Measurements from ENCODE around the gene RHBDF2. TPM values are rescaled to one million over a fixed set of nuclear protein-coding genes. Genes with fewer than 3 reads are reported as not detected.

RHBDF2 gene
- total and polyA plus RNA-seq, 4 experiments from 2014 or later, result 5.4 to 62.2 (median 32.6) TPM

- H3K4me1 ChIP-seq (ENCODE audit: insufficient read depth, low read length), result no peaks in the 10 kb centered on the region
- no peak overlapping the region for H3K4me3 Mint-ChIP-seq
- no peaks in the 10 kb centered on the region for H3K36me3 ChIP-seq (ENCODE audit: insufficient read depth, low read length)
- H3K27ac Mint-ChIP-seq, result peak overlapping the region in 1 of 7 donors; percentile 30
- DNase-seq, result no peak
- POLR2A ChIA-PET (ENCODE audit: partially characterized antibody), result no interaction called here
- H3K9me3 Mint-ChIP-seq, result no peaks in the 10 kb centered on the region
- H3K4me3 ChIP-seq (ENCODE audit: low read length in 2 of 2), result no peak overlapping the region
- peaks cover 0 to 8% of the 10 kb centered on the region in 2 donors for H3K36me3 Mint-ChIP-seq
- no peaks in the 10 kb centered on the region for H3K27me3 ChIP-seq (ENCODE audit: insufficient read depth, low read length)
- H3K4me1 Mint-ChIP-seq, result peaks cover 5 to 27% (median 13%) of the 10 kb centered on the region in 4 donors
- no peak overlapping the region for H3K27ac ChIP-seq (ENCODE audit: low read depth, low read length)
- no peaks in the 10 kb centered on the region for H3K9me3 ChIP-seq (ENCODE audit: control insufficient read depth in 1 of 2, low read length in 2 of 2)
- H3K27me3 Mint-ChIP-seq, result no peaks in the 10 kb centered on the region
- CTCF ChIA-PET (ENCODE audit: partially characterized antibody), result interaction anchor here (0.8 to 2.5 kb wide), 5 partner anchors 9 to 414 kb away, joined by 3 to 8 read pairs (median 3); no protein-coding TSS in a partner anchor
- intact Hi-C loops (cut with micrococcal nuclease), result no loop called here
These were observed 73.6 kb downstream of the RHBDF2 start for GRCh38 chr17:76427501-76428231.

- ChIA-PET POLR2A (ENCODE audit: partially characterized antibody) (no interaction called here), CTCF (ENCODE audit: partially characterized antibody) (interaction anchor here (1.2 to 2.5 kb wide), 4 partner anchors 18 to 413 kb away, joined by 3 to 8 read pairs (median 4); no protein-coding TSS in a partner anchor)
- Histone ChIP-seq H3K4me1 (ENCODE audit: insufficient read depth, low read length) (no peaks in the 10 kb centered on the region), H3K4me3 (ENCODE audit: low read length in 2 of 2) (no peak overlapping the region), H3K9me3 (ENCODE audit: control insufficient read depth in 1 of 2, low read length in 2 of 2) (no peaks in the 10 kb centered on the region), H3K27me3 (ENCODE audit: insufficient read depth, low read length) (no peaks in the 10 kb centered on the region), H3K27ac (ENCODE audit: low read depth, low read length) (no peak overlapping the region), H3K36me3 (ENCODE audit: insufficient read depth, low read length) (no peaks in the 10 kb centered on the region)
- peak overlapping the region in 2 of 7 donors; percentile 15 to 38 for H3K27ac Mint-ChIP-seq
- H3K9me3 Mint-ChIP-seq, result no peaks in the 10 kb centered on the region
- no peak overlapping the region for H3K4me3 Mint-ChIP-seq
- H3K36me3 Mint-ChIP-seq, result peaks cover 0 to 9% of the 10 kb centered on the region in 2 donors
- no peak for DNase-seq
- no peaks in the 10 kb centered on the region for H3K27me3 Mint-ChIP-seq
- H3K4me1 Mint-ChIP-seq, result peaks cover 5 to 31% (median 14%) of the 10 kb centered on the region in 4 donors
- intact Hi-C loops (cut with micrococcal nuclease), result no loop called here
These were observed 74.4 kb downstream of the RHBDF2 start for GRCh38 chr17:76426853-76427252.

DNA sequence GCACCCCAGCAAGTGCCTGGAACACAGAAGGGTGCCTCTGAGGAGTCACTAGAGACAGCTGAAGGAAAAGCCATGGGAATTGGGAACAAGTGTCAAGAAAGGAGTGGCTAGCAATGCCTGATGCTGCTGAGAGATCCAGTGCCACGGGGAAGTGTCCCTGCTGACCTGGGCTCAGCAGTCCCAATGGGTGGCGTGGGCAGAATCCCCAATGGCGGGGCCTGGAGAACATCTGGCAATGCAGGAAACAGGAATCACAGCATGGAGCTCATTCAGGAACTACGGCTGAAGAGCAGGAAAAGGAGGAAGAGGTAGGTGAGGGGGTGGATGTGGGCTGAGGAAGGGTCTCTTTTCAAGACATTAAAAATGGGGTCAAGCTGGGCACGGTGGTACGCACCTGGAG, 78.4 kb downstream of the RHBDF2 start:
- Histone ChIP-seq H3K36me3 (ENCODE audit: insufficient read depth, low read length) (no peaks in the 10 kb centered on the region), H3K4me3 (ENCODE audit: low read length in 2 of 2) (no peak overlapping the region), H3K9me3 (ENCODE audit: control insufficient read depth in 1 of 2, low read length in 2 of 2) (no peaks in the 10 kb centered on the region), H3K27ac (ENCODE audit: low read depth, low read length) (no peak overlapping the region), H3K27me3 (ENCODE audit: insufficient read depth, low read length) (no peaks in the 10 kb centered on the region), H3K4me1 (ENCODE audit: insufficient read depth, low read length) (no peaks in the 10 kb centered on the region)
- intact Hi-C loops (cut with micrococcal nuclease), result no loop called here
- Mint-ChIP-seq H3K27me3 (no peaks in the 10 kb centered on the region), H3K4me3 (no peak overlapping the region), H3K27ac (peak overlapping the region in 3 of 7 donors; percentile 35 to 77 (median 37)), H3K4me1 (peaks cover 14 to 42% (median 18%) of the 10 kb centered on the region in 4 donors), H3K36me3 (peaks cover 0 to 5% of the 10 kb centered on the region in 2 donors), H3K9me3 (no peaks in the 10 kb centered on the region)
- DNase-seq, result no peak
- ChIA-PET CTCF (ENCODE audit: partially characterized antibody) (interaction anchor here (0.6 to 2.3 kb wide), 3 partner anchors 12 to 21 kb away, joined by 3 to 9 read pairs (median 4); no protein-coding TSS in a partner anchor), POLR2A (ENCODE audit: partially characterized antibody) (no interaction called here)

DNA sequence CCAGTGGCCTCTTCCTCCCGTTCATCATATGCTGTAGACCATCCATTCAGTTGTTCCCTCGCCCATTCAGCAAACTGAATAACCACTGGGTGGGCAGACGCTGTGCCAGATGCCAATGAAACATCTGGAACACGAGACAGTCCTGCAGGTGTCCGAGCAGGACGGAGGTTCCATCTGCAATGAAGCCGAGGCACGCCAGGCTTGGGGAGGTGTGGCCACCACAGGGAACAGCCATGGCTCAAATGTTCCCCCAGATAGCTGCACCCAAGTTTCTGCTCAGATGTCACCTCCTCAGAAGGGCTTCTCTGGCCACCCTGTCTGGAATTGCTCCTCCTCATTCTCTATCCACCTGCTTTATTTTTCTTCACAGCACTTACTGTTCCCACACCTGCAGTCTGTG, 78.8 kb downstream of the RHBDF2 start:
- no peak overlapping the region for H3K27ac ChIP-seq (ENCODE audit: low read depth, low read length)
- H3K36me3 ChIP-seq (ENCODE audit: insufficient read depth, low read length), result no peaks in the 10 kb centered on the region
- DNase-seq, result no peak
- no peak overlapping the region for H3K4me3 Mint-ChIP-seq
- H3K4me1 ChIP-seq (ENCODE audit: insufficient read depth, low read length), result no peaks in the 10 kb centered on the region
- H3K4me3 ChIP-seq (ENCODE audit: low read length in 2 of 2), result no peak overlapping the region
- POLR2A ChIA-PET (ENCODE audit: partially characterized antibody), result no interaction called here
- H3K27me3 ChIP-seq (ENCODE audit: insufficient read depth, low read length), result no peaks in the 10 kb centered on the region
- peak overlapping the region in 2 of 7 donors; percentile 35 to 37 for H3K27ac Mint-ChIP-seq
- H3K9me3 Mint-ChIP-seq, result no peaks in the 10 kb centered on the region
- CTCF ChIA-PET (ENCODE audit: partially characterized antibody), result interaction anchor here (0.6 to 2.3 kb wide), 3 partner anchors 11 to 20 kb away, joined by 3 to 9 read pairs (median 4); no protein-coding TSS in a partner anchor
- intact Hi-C loops (cut with micrococcal nuclease), result no loop called here
- H3K9me3 ChIP-seq (ENCODE audit: control insufficient read depth in 1 of 2, low read length in 2 of 2), result no peaks in the 10 kb centered on the region
- peaks cover 18 to 44% (median 21%) of the 10 kb centered on the region in 4 donors for H3K4me1 Mint-ChIP-seq
- peaks cover 0 to 9% of the 10 kb centered on the region in 2 donors for H3K36me3 Mint-ChIP-seq
- no peaks in the 10 kb centered on the region for H3K27me3 Mint-ChIP-seq

DNA sequence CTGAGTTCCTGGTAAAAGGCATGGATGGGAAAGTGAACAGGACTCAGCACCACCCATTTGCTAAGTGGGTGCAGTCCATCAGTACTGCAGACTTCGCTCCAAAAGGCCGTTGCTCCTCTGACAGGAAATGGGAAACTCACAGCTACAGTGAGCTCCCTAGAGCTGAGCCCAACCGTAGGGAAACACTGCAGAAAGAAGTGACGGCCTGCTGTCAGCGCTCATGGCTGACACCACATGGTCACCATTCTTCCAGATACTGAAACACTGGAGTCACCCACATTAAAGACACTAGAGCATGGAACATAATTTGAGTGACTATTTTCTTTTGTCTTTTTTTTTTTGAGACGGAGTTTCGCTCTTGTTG, 80.2 kb downstream of the RHBDF2 start:
- intact Hi-C loops (cut with micrococcal nuclease), result no loop called here
- Mint-ChIP-seq H3K9me3 (peaks cover 0 to 2% (median 0%) of the 10 kb centered on the region in 8 donors), H3K4me1 (peaks cover 18 to 39% (median 20%) of the 10 kb centered on the region in 4 donors), H3K27ac (peak overlapping the region in 2 of 7 donors; percentile 15 to 47), H3K36me3 (peaks cover 0 to 9% of the 10 kb centered on the region in 2 donors), H3K27me3 (no peaks in the 10 kb centered on the region), H3K4me3 (no peak overlapping the region)
- POLR2A ChIA-PET (ENCODE audit: partially characterized antibody), result no interaction called here
- H3K36me3 ChIP-seq (ENCODE audit: insufficient read depth, low read length), result no peaks in the 10 kb centered on the region
- H3K4me1 ChIP-seq (ENCODE audit: insufficient read depth, low read length), result no peaks in the 10 kb centered on the region
- no peaks in the 10 kb centered on the region for H3K27me3 ChIP-seq (ENCODE audit: insufficient read depth, low read length)
- DNase-seq, result no peak
- H3K9me3 ChIP-seq (ENCODE audit: control insufficient read depth in 1 of 2, low read length in 2 of 2), result no peaks in the 10 kb centered on the region
- H3K4me3 ChIP-seq (ENCODE audit: low read length in 2 of 2), result no peak overlapping the region
- no peak overlapping the region for H3K27ac ChIP-seq (ENCODE audit: low read depth, low read length)
- CTCF ChIA-PET (ENCODE audit: partially characterized antibody), result no interaction called here

Other genes starting within 250 kb of the RHBDF2 start
- 100 to 1,000 TPM; 101 to 103 TPM for gene UBALD2, start 236.1 kb downstream of the RHBDF2 start, total RNA-seq
- 10 to 100 TPM in 1 of 2 donors, 1 to 10 TPM in 1; 6.2 to 11.1 TPM for gene UBALD2, start 236.1 kb downstream of the RHBDF2 start, polyA plus RNA-seq
- 1 to 10 TPM; 5.3 to 5.5 TPM for gene QRICH2, start 193.1 kb downstream of the RHBDF2 start, total RNA-seq
- gene QRICH2, start 193.1 kb downstream of the RHBDF2 start, polyA plus RNA-seq, result under 1 TPM; 0.21 to 0.52 TPM
- gene PRPSAP1, start 147.5 kb downstream of the RHBDF2 start, total RNA-seq, result 10 to 100 TPM; 63.4 to 65.8 TPM
- gene PRPSAP1, start 147.5 kb downstream of the RHBDF2 start, polyA plus RNA-seq, result 10 to 100 TPM; 55.2 to 99.1 TPM
- under 1 TPM; 0.67 to 0.70 TPM for gene SPHK1, start 116.8 kb downstream of the RHBDF2 start, total RNA-seq
- gene SPHK1, start 116.8 kb downstream of the RHBDF2 start, polyA plus RNA-seq, result under 1 TPM in 1 of 2 donors, not detected in 1; 0.29 TPM
- 10 to 100 TPM; 42.5 to 43.7 TPM for gene UBE2O, start 48.3 kb downstream of the RHBDF2 start, total RNA-seq
- 10 to 100 TPM in 1 of 2 donors, 1 to 10 TPM in 1; 4.5 to 14.6 TPM for gene UBE2O, start 48.3 kb downstream of the RHBDF2 start, polyA plus RNA-seq
- gene AANAT, start 33.8 kb downstream of the RHBDF2 start, total RNA-seq, result not detected
- not detected for gene AANAT, start 33.8 kb downstream of the RHBDF2 start, polyA plus RNA-seq
- gene CYGB, start 36.3 kb upstream of the RHBDF2 start, total RNA-seq, result not detected
- not detected for gene CYGB, start 36.3 kb upstream of the RHBDF2 start, polyA plus RNA-seq
- gene PRCD, start 38.6 kb upstream of the RHBDF2 start, total RNA-seq, result not detected
- gene PRCD, start 38.6 kb upstream of the RHBDF2 start, polyA plus RNA-seq, result not detected
- gene ST6GALNAC2, start 84.4 kb upstream of the RHBDF2 start, total RNA-seq, result 1 to 10 TPM; 3.3 to 3.6 TPM
- gene ST6GALNAC2, start 84.4 kb upstream of the RHBDF2 start, polyA plus RNA-seq, result 1 to 10 TPM in 1 of 2 donors, under 1 TPM in 1; 0.95 to 2.4 TPM
- 10 to 100 TPM; 12.7 to 14.6 TPM for gene ST6GALNAC1, start 142.3 kb upstream of the RHBDF2 start, total RNA-seq
- gene ST6GALNAC1, start 142.3 kb upstream of the RHBDF2 start, polyA plus RNA-seq, result 10 to 100 TPM; 14.3 to 45.8 TPM
- gene MXRA7, start 209.5 kb upstream of the RHBDF2 start, total RNA-seq, result 1 to 10 TPM; 6.3 to 9.2 TPM
- 10 to 100 TPM in 1 of 2 donors, 1 to 10 TPM in 1; 5.3 to 15.0 TPM for gene MXRA7, start 209.5 kb upstream of the RHBDF2 start, polyA plus RNA-seq
- 10 to 100 TPM; 59.4 to 62.1 TPM for gene JMJD6, start 225.2 kb upstream of the RHBDF2 start, total RNA-seq
- gene JMJD6, start 225.2 kb upstream of the RHBDF2 start, polyA plus RNA-seq, result 10 to 100 TPM; 22.1 to 40.7 TPM
- gene METTL23, start 225.4 kb upstream of the RHBDF2 start, total RNA-seq, result 10 to 100 TPM; 75.5 to 81.4 TPM
- gene METTL23, start 225.4 kb upstream of the RHBDF2 start, polyA plus RNA-seq, result 100 to 1,000 TPM; 134 to 156 TPM
- gene SRSF2, start 235.9 kb upstream of the RHBDF2 start, total RNA-seq, result 100 to 1,000 TPM; 327 to 330 TPM
- gene SRSF2, start 235.9 kb upstream of the RHBDF2 start, polyA plus RNA-seq, result 100 to 1,000 TPM in 1 of 2 donors, 10 to 100 TPM in 1; 67.6 to 111 TPM
- gene MFSD11, start 236.7 kb upstream of the RHBDF2 start, total RNA-seq, result 10 to 100 TPM; 32.7 to 37.8 TPM
- 10 to 100 TPM; 23.1 to 34.7 TPM for gene MFSD11, start 236.7 kb upstream of the RHBDF2 start, polyA plus RNA-seq